HCT116 (cell line): Measurements from ENCODE around the gene CARMIL1. TPM values are rescaled to one million over a fixed set of nuclear protein-coding genes. Genes with fewer than 3 reads are reported as not detected.

Experiments
- ATAC-seq: fragments of 200-7000 bp; cut with Tn5 transposase; 2 replicates; pipeline ENCODE4 v1.9.1; 2020; ENCODE audit warnings: mild to moderate bottlenecking, moderate library complexity
- BruUV-seq: library from RNA; stranded (reverse); fragments of 400-500 nt; replicated peaks from 2 replicates; lab custom pipeline; 2021; lab: Mats Ljungman, UMichigan
- CTCF ChIA-PET: fragments of 300-600 bp; sonication (Branson Sonifier 250); formaldehyde crosslinking; loops from one replicate; lab custom pipeline; 2021; ENCODE audit warnings: antibody characterized with exemption; lab: Charles Lee
- POLR2A ChIA-PET: fragments of 300-600, 350-600 bp; sonication (Branson Sonifier 250); formaldehyde crosslinking; loops from one replicate; lab custom pipeline; 2021; ENCODE audit warnings: antibody characterized with exemption; lab: Charles Lee
- RAD21 ChIA-PET, 2 experiments: fragments of 300-600 bp; sonication (Branson Sonifier 250); formaldehyde crosslinking; loops; one replicate each; lab custom pipeline; 2023; ENCODE audit warnings: low total read pairs in 2 of 2; ENCODE audit not compliant: uncharacterized antibody in 2 of 2, unreplicated experiment in 2 of 2, low non-redundant PET in 1 of 2; lab: Charles Lee
- DNase-seq: peaks from one replicate; pipeline ENCODE4 v3.0.0-alpha.2; 2010; ENCODE audit warnings: low read depth, low spot score
- H2AFZ ChIP-seq: fragments of 200-600 bp; shearing (Covaris generic), sonication (generic); 2 replicates; pipeline ENCODE4 v1.6.1; 2017; ENCODE audit warnings: low read depth, mixed run types, mixed read lengths, antibody characterized with exemption, low read length; ENCODE audit not compliant: poor library complexity, severe bottlenecking
- H3K27ac ChIP-seq: 2 replicates; pipeline ENCODE4 v1.5.1; 2012; ENCODE audit warnings: low read depth, low read length
- H3K27me3 ChIP-seq: fragments of 200-600 bp; sonication (generic); 2 replicates; pipeline ENCODE4 v1.6.1; 2016; ENCODE audit warnings: mixed run types, low read length, mixed read lengths; ENCODE audit not compliant: insufficient read depth
- H3K36me3 ChIP-seq, 2 experiments: fragments of 200-500 bp in 1 of 2; fragments of 200-600 bp in 1 of 2; sonication (Bioruptor generic) in 1 of 2; sonication (generic) in 1 of 2; 2 replicates each; pipeline versions ENCODE4 v1.5.1 to v1.6.1; 2014 to 2016; ENCODE audit warnings: low read length in 2 of 2, inconsistent platforms in 1 of 2, mixed read lengths in 1 of 2, mixed run types in 1 of 2; ENCODE audit not compliant: insufficient read depth in 2 of 2, control insufficient read depth in 1 of 2
- H3K4me1 ChIP-seq, 2 experiments: fragments of 200-600 bp in 1 of 2; sonication (generic) in 1 of 2; 2 replicates each; pipeline versions ENCODE4 v1.5.1 to v1.6.1; 2012 to 2017; ENCODE audit warnings: low read length in 2 of 2, inconsistent platforms in 1 of 2, mild to moderate bottlenecking in 1 of 2, mixed read lengths in 1 of 2, mixed run types in 1 of 2, moderate library complexity in 1 of 2; ENCODE audit not compliant: insufficient read depth in 2 of 2, control insufficient read depth in 1 of 2
- H3K4me2 ChIP-seq: fragments of 200-600 bp; sonication (generic); 2 replicates; pipeline ENCODE4 v1.6.1; 2017; ENCODE audit warnings: mixed run types, low read length, mixed read lengths
- H3K4me3 ChIP-seq, 2 experiments: fragments of 200-600 bp in 1 of 2; sonication (generic) in 1 of 2; replicated peaks in 1 of 2; 2 replicates each; pipeline ENCODE4 v1.5.1; 2011 to 2016; ENCODE audit warnings: low read length in 2 of 2, control low read depth in 1 of 2, low read depth in 1 of 2, mild to moderate bottlenecking in 1 of 2, mixed read lengths in 1 of 2, mixed run types in 1 of 2
- H3K79me2 ChIP-seq: fragments of 200-600 bp; sonication (generic); 2 replicates; pipeline ENCODE4 v1.6.1; 2017; ENCODE audit warnings: mild to moderate bottlenecking, mixed run types, low read length, moderate library complexity, mixed read lengths; ENCODE audit not compliant: insufficient read depth
- H3K9ac ChIP-seq: fragments of 200-600 bp; sonication (generic); 2 replicates; pipeline ENCODE4 v1.6.1; 2016; ENCODE audit warnings: low read length, mixed read lengths
- H3K9me2 ChIP-seq: fragments of 200-600 bp; sonication (generic), shearing (Covaris generic); 2 replicates; pipeline ENCODE4 v1.6.1; 2017; ENCODE audit warnings: mixed run types, mild to moderate bottlenecking, moderate library complexity; ENCODE audit not compliant: insufficient read depth
- H3K9me3 ChIP-seq, 2 experiments: fragments of 200-500 bp in 1 of 2; fragments of 200-600 bp in 1 of 2; sonication (Bioruptor generic) in 1 of 2; sonication (generic) in 1 of 2; 2 replicates each; pipeline ENCODE4 v1.6.1; 2014 to 2017; ENCODE audit warnings: low read length in 2 of 2, mixed read lengths in 2 of 2, inconsistent platforms in 1 of 2, low read depth in 1 of 2, mild to moderate bottlenecking in 1 of 2, mixed run types in 1 of 2, moderate library complexity in 1 of 2; ENCODE audit not compliant: control insufficient read depth in 1 of 2, insufficient read depth in 1 of 2
- H4K20me1 ChIP-seq: fragments of 200-600 bp; sonication (generic), shearing (Covaris generic); 2 replicates; pipeline ENCODE4 v1.6.1; 2017; ENCODE audit warnings: mixed run types, mild to moderate bottlenecking, moderate library complexity; ENCODE audit not compliant: insufficient read depth
- ATF3 ChIP-seq: IDR thresholded peaks from 2 replicates; pipeline ENCODE4 v1.6.1; 2012
- CBX3 ChIP-seq: IDR thresholded peaks from 2 replicates; pipeline ENCODE4 v1.6.1; 2012; ENCODE audit warnings: low read depth
- CEBPB ChIP-seq: IDR thresholded peaks from 2 replicates; pipeline ENCODE4 v1.6.1; 2012; ENCODE audit warnings: low read depth
- ELF1 ChIP-seq: IDR thresholded peaks from 2 replicates; pipeline ENCODE4 v1.6.1; 2012; ENCODE audit warnings: low read depth, borderline replicate concordance
- EZH2phosphoT487 ChIP-seq: fragments of 200-600 bp; IDR thresholded peaks from 2 replicates; pipeline ENCODE4 v1.6.1; 2018; ENCODE audit warnings: antibody characterized with exemption, borderline replicate concordance
- FOSL1 ChIP-seq: IDR thresholded peaks from 2 replicates; pipeline ENCODE4 v1.6.1; 2012; ENCODE audit warnings: low read depth
- POLR2AphosphoS5 ChIP-seq: IDR thresholded peaks from 2 replicates; pipeline ENCODE4 v1.6.1; 2011; ENCODE audit warnings: mild to moderate bottlenecking, low read depth, low read length, moderate library complexity
- RAD21 ChIP-seq: IDR thresholded peaks from 2 replicates; pipeline ENCODE4 v1.6.1; 2012; ENCODE audit warnings: low read depth, mild to moderate bottlenecking
- SIN3A ChIP-seq: IDR thresholded peaks from 2 replicates; pipeline ENCODE4 v1.6.1; 2012; ENCODE audit warnings: low read depth
- SP1 ChIP-seq: IDR thresholded peaks from 2 replicates; pipeline ENCODE4 v1.6.1; 2012; ENCODE audit warnings: low read depth
- SRF ChIP-seq: IDR thresholded peaks from 2 replicates; pipeline ENCODE4 v1.6.1; 2012; ENCODE audit warnings: low read depth
- TCF7L2 ChIP-seq: IDR thresholded peaks from 2 replicates; pipeline ENCODE4 v1.7.0; 2011; ENCODE audit warnings: borderline replicate concordance, inconsistent platforms; ENCODE audit not compliant: insufficient read depth, insufficient read length; ENCODE audit errors: extremely low read depth
- YY1 ChIP-seq: IDR thresholded peaks from 2 replicates; pipeline ENCODE4 v1.6.1; 2011; ENCODE audit warnings: low read length, low read depth, moderate library complexity, mild to moderate bottlenecking; ENCODE audit not compliant: insufficient replicate concordance; ENCODE audit errors: extremely low read depth
- ZFX ChIP-seq: fragments of 450-650 bp; IDR thresholded peaks from 2 replicates; pipeline ENCODE4 v1.6.1; 2017
- ZNF274 ChIP-seq: fragments of 200-500 bp; sonication (Bioruptor generic); IDR thresholded peaks from 2 replicates; pipeline ENCODE4 v1.6.1; 2014; ENCODE audit warnings: mild to moderate bottlenecking, low read depth, low read length, inconsistent platforms
- intact Hi-C: fragments of 100-400 bp; cut with micrococcal nuclease; formaldehyde crosslinking; loops from 2 replicates; pipeline ENCODE4 v1.10.0; 2022
- total RNA-seq: library from RNA; stranded (reverse); gene quantifications from one replicate; pipeline ENCODE4 v1.2.1, GENCODE V29; 2021; ENCODE audit not compliant: unreplicated experiment
- TF ChIP-seq, protein P1 (sequence below): IDR thresholded peaks from 2 replicates; pipeline ENCODE4 v1.6.1; 2011; ENCODE audit warnings: mild to moderate bottlenecking, low read length, moderate library complexity; ENCODE audit not compliant: insufficient replicate concordance; ENCODE audit errors: extremely low read depth
- TF ChIP-seq, protein P2 (sequence below): IDR thresholded peaks from 2 replicates; pipeline ENCODE4 v1.6.1; 2012; ENCODE audit warnings: low read depth
- TF ChIP-seq, protein P3 (sequence below), 3 experiments: fragments of 200-600 bp in 1 of 3; sonication (generic) in 1 of 3; IDR thresholded peaks in 2 of 3; conservative IDR thresholded peaks in 1 of 3; 2 replicates each; pipeline ENCODE4 v1.5.1; 2012 to 2017; ENCODE audit warnings: low read depth in 2 of 3, low read length in 2 of 3, antibody characterized with exemption in 1 of 3, borderline replicate concordance in 1 of 3, control low read depth in 1 of 3, mild to moderate bottlenecking in 1 of 3, mixed read lengths in 1 of 3, mixed run types in 1 of 3, moderate library complexity in 1 of 3; ENCODE audit not compliant: insufficient read depth in 1 of 3

Gene CARMIL1
- total RNA-seq, 1 experiment from 2014 or later, result 21.7 TPM

DNA sequence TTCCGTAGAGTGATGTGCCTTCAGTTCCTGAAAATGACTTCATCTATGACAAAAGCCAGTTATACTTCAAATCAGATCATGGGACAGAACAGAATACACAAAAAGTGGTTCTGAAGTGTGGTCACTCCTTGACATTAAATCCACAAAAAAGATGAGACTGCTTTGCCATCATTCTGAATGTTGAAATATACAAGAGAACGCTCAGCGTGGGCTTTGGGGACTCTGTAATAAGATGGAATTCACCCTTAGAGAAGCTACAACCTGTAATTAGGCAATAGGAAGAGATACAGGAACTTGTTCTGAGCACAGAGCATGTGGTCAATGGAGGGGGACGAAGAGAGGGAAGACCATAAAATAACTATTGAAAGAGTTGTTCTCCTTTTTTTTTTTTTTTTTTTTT is 184.3 kb downstream of the CARMIL1 start:
- H2AFZ ChIP-seq, result no peak overlapping the region
- no peak overlapping the region for H3K4me3 ChIP-seq
- no peaks in the 10 kb centered on the region for H3K9me3 ChIP-seq
- H4K20me1 ChIP-seq, result no peaks in the 10 kb centered on the region
- DNase-seq, result no peak
- H3K79me2 ChIP-seq, result no peaks in the 10 kb centered on the region
- H3K4me1 ChIP-seq, result peaks cover 8 to 15% of the 10 kb centered on the region in 2 experiments
- TF ChIP-seq YY1 (no peak), CEBPB (no peak), RAD21 (no peak), EZH2phosphoT487 (no peak), ATF3 (no peak), CBX3 (no peak), ZNF274 (no peak), ZFX (no peak), ELF1 (no peak), SP1 (no peak), TCF7L2 (no peak), SRF (no peak), FOSL1 (no peak), SIN3A (no peak), POLR2AphosphoS5 (no peak)
- TF ChIP-seq, protein P1, sequence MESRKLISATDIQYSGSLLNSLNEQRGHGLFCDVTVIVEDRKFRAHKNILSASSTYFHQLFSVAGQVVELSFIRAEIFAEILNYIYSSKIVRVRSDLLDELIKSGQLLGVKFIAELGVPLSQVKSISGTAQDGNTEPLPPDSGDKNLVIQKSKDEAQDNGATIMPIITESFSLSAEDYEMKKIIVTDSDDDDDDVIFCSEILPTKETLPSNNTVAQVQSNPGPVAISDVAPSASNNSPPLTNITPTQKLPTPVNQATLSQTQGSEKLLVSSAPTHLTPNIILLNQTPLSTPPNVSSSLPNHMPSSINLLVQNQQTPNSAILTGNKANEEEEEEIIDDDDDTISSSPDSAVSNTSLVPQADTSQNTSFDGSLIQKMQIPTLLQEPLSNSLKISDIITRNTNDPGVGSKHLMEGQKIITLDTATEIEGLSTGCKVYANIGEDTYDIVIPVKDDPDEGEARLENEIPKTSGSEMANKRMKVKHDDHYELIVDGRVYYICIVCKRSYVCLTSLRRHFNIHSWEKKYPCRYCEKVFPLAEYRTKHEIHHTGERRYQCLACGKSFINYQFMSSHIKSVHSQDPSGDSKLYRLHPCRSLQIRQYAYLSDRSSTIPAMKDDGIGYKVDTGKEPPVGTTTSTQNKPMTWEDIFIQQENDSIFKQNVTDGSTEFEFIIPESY, result no peak
- TF ChIP-seq, protein P2, sequence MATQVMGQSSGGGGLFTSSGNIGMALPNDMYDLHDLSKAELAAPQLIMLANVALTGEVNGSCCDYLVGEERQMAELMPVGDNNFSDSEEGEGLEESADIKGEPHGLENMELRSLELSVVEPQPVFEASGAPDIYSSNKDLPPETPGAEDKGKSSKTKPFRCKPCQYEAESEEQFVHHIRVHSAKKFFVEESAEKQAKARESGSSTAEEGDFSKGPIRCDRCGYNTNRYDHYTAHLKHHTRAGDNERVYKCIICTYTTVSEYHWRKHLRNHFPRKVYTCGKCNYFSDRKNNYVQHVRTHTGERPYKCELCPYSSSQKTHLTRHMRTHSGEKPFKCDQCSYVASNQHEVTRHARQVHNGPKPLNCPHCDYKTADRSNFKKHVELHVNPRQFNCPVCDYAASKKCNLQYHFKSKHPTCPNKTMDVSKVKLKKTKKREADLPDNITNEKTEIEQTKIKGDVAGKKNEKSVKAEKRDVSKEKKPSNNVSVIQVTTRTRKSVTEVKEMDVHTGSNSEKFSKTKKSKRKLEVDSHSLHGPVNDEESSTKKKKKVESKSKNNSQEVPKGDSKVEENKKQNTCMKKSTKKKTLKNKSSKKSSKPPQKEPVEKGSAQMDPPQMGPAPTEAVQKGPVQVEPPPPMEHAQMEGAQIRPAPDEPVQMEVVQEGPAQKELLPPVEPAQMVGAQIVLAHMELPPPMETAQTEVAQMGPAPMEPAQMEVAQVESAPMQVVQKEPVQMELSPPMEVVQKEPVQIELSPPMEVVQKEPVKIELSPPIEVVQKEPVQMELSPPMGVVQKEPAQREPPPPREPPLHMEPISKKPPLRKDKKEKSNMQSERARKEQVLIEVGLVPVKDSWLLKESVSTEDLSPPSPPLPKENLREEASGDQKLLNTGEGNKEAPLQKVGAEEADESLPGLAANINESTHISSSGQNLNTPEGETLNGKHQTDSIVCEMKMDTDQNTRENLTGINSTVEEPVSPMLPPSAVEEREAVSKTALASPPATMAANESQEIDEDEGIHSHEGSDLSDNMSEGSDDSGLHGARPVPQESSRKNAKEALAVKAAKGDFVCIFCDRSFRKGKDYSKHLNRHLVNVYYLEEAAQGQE, result no peak
- TF ChIP-seq, protein P3, sequence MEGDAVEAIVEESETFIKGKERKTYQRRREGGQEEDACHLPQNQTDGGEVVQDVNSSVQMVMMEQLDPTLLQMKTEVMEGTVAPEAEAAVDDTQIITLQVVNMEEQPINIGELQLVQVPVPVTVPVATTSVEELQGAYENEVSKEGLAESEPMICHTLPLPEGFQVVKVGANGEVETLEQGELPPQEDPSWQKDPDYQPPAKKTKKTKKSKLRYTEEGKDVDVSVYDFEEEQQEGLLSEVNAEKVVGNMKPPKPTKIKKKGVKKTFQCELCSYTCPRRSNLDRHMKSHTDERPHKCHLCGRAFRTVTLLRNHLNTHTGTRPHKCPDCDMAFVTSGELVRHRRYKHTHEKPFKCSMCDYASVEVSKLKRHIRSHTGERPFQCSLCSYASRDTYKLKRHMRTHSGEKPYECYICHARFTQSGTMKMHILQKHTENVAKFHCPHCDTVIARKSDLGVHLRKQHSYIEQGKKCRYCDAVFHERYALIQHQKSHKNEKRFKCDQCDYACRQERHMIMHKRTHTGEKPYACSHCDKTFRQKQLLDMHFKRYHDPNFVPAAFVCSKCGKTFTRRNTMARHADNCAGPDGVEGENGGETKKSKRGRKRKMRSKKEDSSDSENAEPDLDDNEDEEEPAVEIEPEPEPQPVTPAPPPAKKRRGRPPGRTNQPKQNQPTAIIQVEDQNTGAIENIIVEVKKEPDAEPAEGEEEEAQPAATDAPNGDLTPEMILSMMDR (IDR thresholded peaks at IDR 0.05 in 2 of 3, conservative IDR thresholded peaks at IDR 0.05 in 1 of 3; ENCODE audit: borderline replicate concordance in 1 of 3, insufficient read depth in 1 of 3, low read depth in 2 of 3, low read length in 2 of 3), result no peak
- CTCF ChIA-PET, result no interaction called here
- no peaks in the 10 kb centered on the region for H3K27me3 ChIP-seq
- POLR2A ChIA-PET, result no interaction called here
- no TSS peak for BruUV-seq
- H3K9ac ChIP-seq, result no peak overlapping the region
- no peak for ATAC-seq
- H3K4me2 ChIP-seq, result no peak overlapping the region
- no peaks in the 10 kb centered on the region for H3K9me2 ChIP-seq
- intact Hi-C loops, result no loop called here
- RAD21 ChIA-PET, result no interaction called here
- H3K36me3 ChIP-seq, result no peaks in the 10 kb centered on the region
- no peak overlapping the region for H3K27ac ChIP-seq
